Mesodermal cell (in vitro differentiated cells): ENCODE measurements around the gene TH.

Experiments
- H3K27ac ChIP-seq: 2 replicates; pipeline ENCODE4 v1.7.0; 2013; ENCODE audit warnings: mild to moderate bottlenecking, low read depth, low read length, moderate library complexity; ENCODE audit not compliant: severe bottlenecking
- H3K36me3 ChIP-seq: 2 replicates; pipeline ENCODE4 v1.7.1; 2013; ENCODE audit warnings: mild to moderate bottlenecking, low read length, moderate library complexity; ENCODE audit not compliant: control insufficient read depth, insufficient read depth
- H3K4me1 ChIP-seq: one replicate; pipeline ENCODE4 v1.7.1; 2013; ENCODE audit warnings: mild to moderate bottlenecking, low read length; ENCODE audit not compliant: insufficient read depth, control insufficient read depth, poor library complexity, severe bottlenecking
- H3K4me3 ChIP-seq: 2 replicates; pipeline ENCODE4 v1.7.0; 2013; ENCODE audit warnings: low read length, control low read depth, mild to moderate bottlenecking; ENCODE audit not compliant: insufficient read depth, poor library complexity, severe bottlenecking; ENCODE audit errors: extremely low read depth
- H3K9me3 ChIP-seq: 2 replicates; pipeline ENCODE4 v1.7.1; 2013; ENCODE audit warnings: mild to moderate bottlenecking, low read length, moderate library complexity; ENCODE audit not compliant: control insufficient read depth
- WGBS, 2 experiments: methylation state at CpG; one replicate each; pipeline ENCODE4 v1.1.5; 2013; ENCODE audit warnings: missing lambda C conversion rate in 2 of 2; ENCODE audit not compliant: insufficient coverage in 2 of 2; 5-methylcytosine and 5-hydroxymethylcytosine counted together

TH gene

GRCh38 chr11:2164861-2165555, 6.6 kb downstream of the TH start:
- Histone ChIP-seq H3K4me3 (no peak overlapping the region), H3K9me3 (no peaks in the 10 kb centered on the region), H3K36me3 (no peaks in the 10 kb centered on the region), H3K27ac (no peak overlapping the region), H3K4me1 (no peaks in the 10 kb centered on the region)
- WGBS, 2 experiments: 87 to 92% methylated on average over 14 to 16 of the region's 20 CpGs

- Histone ChIP-seq H3K4me3 (no peak overlapping the region), H3K27ac (no peak overlapping the region), H3K36me3 (no peaks in the 10 kb centered on the region), H3K9me3 (no peaks in the 10 kb centered on the region), H3K4me1 (no peaks in the 10 kb centered on the region)
- 89 to 91% methylated on average over 19 to 22 of the region's 22 CpGs for WGBS, 2 experiments
Observed at GRCh38 chr11:2164081-2164480, 7.5 kb downstream of the TH start.

GRCh38 chr11:2163428-2163978, 8.1 kb downstream of the TH start:
- H3K9me3 ChIP-seq: no peaks in the 10 kb centered on the region
- no peak overlapping the region for H3K4me3 ChIP-seq
- H3K4me1 ChIP-seq: no peaks in the 10 kb centered on the region
- no peaks in the 10 kb centered on the region for H3K36me3 ChIP-seq
- H3K27ac ChIP-seq: no peak overlapping the region
- WGBS, 2 experiments: 70 to 83% methylated on average over 7 to 11 of the region's 12 CpGs

- WGBS, 2 experiments: 87 to 93% methylated on average over 11 of the region's 13 CpGs
- Histone ChIP-seq H3K4me3 (no peak within 1 kb of the TSS), H3K36me3 (no peaks in the 10 kb centered on the region), H3K4me1 (no peaks in the 10 kb centered on the region), H3K27ac (no peak within 1 kb of the TSS), H3K9me3 (no peaks in the 10 kb centered on the region)
Observed at GRCh38 chr11:2160736-2161259, 10.8 kb downstream of the TH start, which contains the start of gene INS. Gene INS, minus strand, starts transcription at chr11:2161209. Its CDS starts 238 bp downstream, at chr11:2160971.

- Histone ChIP-seq H3K36me3 (no peaks in the 10 kb centered on the region), H3K4me3 (no peak overlapping the region), H3K4me1 (no peaks in the 10 kb centered on the region), H3K27ac (no peak overlapping the region), H3K9me3 (no peaks in the 10 kb centered on the region)
- WGBS, 2 experiments: 88 to 90% methylated on average over 23 to 36 of the region's 36 CpGs
Observed at GRCh38 chr11:2159536-2160413, 11.8 kb downstream of the TH start.

- Histone ChIP-seq H3K27ac (no peak overlapping the region), H3K9me3 (no peaks in the 10 kb centered on the region), H3K4me1 (no peaks in the 10 kb centered on the region), H3K36me3 (no peaks in the 10 kb centered on the region), H3K4me3 (no peak overlapping the region)
- WGBS, 2 experiments: 83 to 93% methylated on average over 3 to 7 of the region's 10 CpGs
Observed at GRCh38 chr11:2158966-2159365, 12.6 kb downstream of the TH start.

GRCh38 chr11:2158296-2158737, 13.3 kb downstream of the TH start:
- H3K4me1 ChIP-seq: no peaks in the 10 kb centered on the region
- WGBS, 2 experiments: 88 to 94% methylated on average over 7 to 8 of the region's 13 CpGs
- no peak overlapping the region for H3K27ac ChIP-seq
- H3K36me3 ChIP-seq: no peaks in the 10 kb centered on the region
- no peak overlapping the region for H3K4me3 ChIP-seq
- H3K9me3 ChIP-seq: no peaks in the 10 kb centered on the region

GRCh38 chr11:2157294-2158040, 14.1 kb downstream of the TH start:
- 73 to 77% methylated on average over 16 to 18 of the region's 18 CpGs for WGBS, 2 experiments
- no peaks in the 10 kb centered on the region for H3K4me1 ChIP-seq
- no peaks in the 10 kb centered on the region for H3K9me3 ChIP-seq
- H3K36me3 ChIP-seq: no peaks in the 10 kb centered on the region
- no peak overlapping the region for H3K27ac ChIP-seq
- no peak overlapping the region for H3K4me3 ChIP-seq

GRCh38 chr11:2156416-2157182, 15.0 kb downstream of the TH start:
- WGBS, 2 experiments: 41 to 48% methylated on average over 18 to 19 of the region's 19 CpGs
- H3K4me1 ChIP-seq: no peaks in the 10 kb centered on the region

More at GRCh38 chr11:2156416-2157182, 15.0 kb downstream of the TH start:
- H3K27ac ChIP-seq: no peak overlapping the region
- H3K9me3 ChIP-seq: no peaks in the 10 kb centered on the region
- H3K36me3 ChIP-seq: no peaks in the 10 kb centered on the region
- no peak overlapping the region for H3K4me3 ChIP-seq
